T-helper 1 cell treated with Interleukin-12 subunit alpha and Interleukin-12 subunit beta and Interleukin-4 antibody, amounts not matched to agents 30 μg/mL and 1 μg/mL, for 36 hours (primary cell): ENCODE data around the gene CLCN7.

Source experiments
- H3K27ac Mint-ChIP-seq: one replicate; pipeline ENCODE4 v1.8.0; 2021; ENCODE audit warnings: mild to moderate bottlenecking, mixed read lengths
- H3K27me3 Mint-ChIP-seq: one replicate; pipeline ENCODE4 v1.8.0; 2021; ENCODE audit warnings: low read depth, mixed read lengths
- H3K36me3 Mint-ChIP-seq: one replicate; pipeline ENCODE4 v1.8.0; 2021; ENCODE audit warnings: low read depth, mixed read lengths
- H3K4me1 Mint-ChIP-seq: one replicate; pipeline ENCODE4 v1.8.0; 2021; ENCODE audit warnings: low read depth, mixed read lengths
- H3K4me3 Mint-ChIP-seq: one replicate; pipeline ENCODE4 v1.8.0; 2021; ENCODE audit warnings: mild to moderate bottlenecking, moderate library complexity, mixed read lengths
- H3K9me3 Mint-ChIP-seq: one replicate; pipeline ENCODE4 v1.8.0; 2021; ENCODE audit warnings: mixed read lengths

The CLCN7 gene

GRCh38 chr16:1453316-1453715 is 21.5 kb downstream of the CLCN7 start:
- no peaks in the 10 kb centered on the region for H3K9me3 Mint-ChIP-seq
- H3K27me3 Mint-ChIP-seq = no peaks in the 10 kb centered on the region
- no peak overlapping the region for H3K27ac Mint-ChIP-seq
- H3K4me3 Mint-ChIP-seq = no peak overlapping the region
- H3K36me3 Mint-ChIP-seq = no peaks in the 10 kb centered on the region
- no peaks in the 10 kb centered on the region for H3K4me1 Mint-ChIP-seq

- H3K27ac Mint-ChIP-seq = no peak overlapping the region
Measured at GRCh38 chr16:1452530-1452929, 22.3 kb downstream of the CLCN7 start.

DNA sequence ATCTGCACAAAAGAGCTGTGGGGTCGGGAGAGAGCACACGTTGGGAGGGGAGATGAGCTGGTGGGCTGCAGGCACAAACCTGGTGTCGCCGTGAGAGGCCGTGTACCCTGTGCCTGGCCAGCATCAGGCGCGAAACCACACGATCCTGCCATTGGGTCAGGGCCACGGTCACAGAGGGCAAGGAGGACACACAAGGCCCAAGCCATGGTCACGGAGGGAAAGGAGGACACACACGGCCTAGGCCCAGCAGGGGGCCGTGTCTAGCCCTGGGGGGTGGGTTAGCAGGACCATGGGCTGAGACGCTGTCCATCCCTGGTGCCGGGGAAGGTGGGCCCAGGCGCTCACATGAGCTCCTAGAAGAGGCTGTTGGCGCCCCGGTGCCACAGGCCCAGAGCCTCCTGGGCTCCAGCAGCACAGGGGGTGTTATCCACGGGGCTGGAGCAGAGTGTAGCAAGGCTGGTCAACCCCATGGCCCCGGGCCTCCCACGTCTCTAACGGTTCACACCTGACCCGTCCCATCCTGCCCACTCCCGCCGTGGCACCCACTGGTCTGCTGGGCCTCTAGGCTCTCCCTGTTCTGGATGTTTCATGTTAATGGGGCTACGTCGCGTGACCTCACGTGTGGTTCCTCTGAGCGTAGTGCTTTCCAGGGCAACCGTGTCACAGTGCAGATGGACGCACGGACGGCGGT is 23.0 kb downstream of the CLCN7 start:
- H3K27ac Mint-ChIP-seq = no peak overlapping the region
- no peaks in the 10 kb centered on the region for H3K9me3 Mint-ChIP-seq
- H3K4me1 Mint-ChIP-seq = no peaks in the 10 kb centered on the region
- H3K36me3 Mint-ChIP-seq = no peaks in the 10 kb centered on the region
- no peak overlapping the region for H3K4me3 Mint-ChIP-seq
- H3K27me3 Mint-ChIP-seq = no peaks in the 10 kb centered on the region

More at GRCh38 chr16:1452530-1452929, 22.3 kb downstream of the CLCN7 start:
- H3K4me3 Mint-ChIP-seq = no peak overlapping the region
- H3K9me3 Mint-ChIP-seq = no peaks in the 10 kb centered on the region
- no peaks in the 10 kb centered on the region for H3K36me3 Mint-ChIP-seq
- no peaks in the 10 kb centered on the region for H3K27me3 Mint-ChIP-seq
- H3K4me1 Mint-ChIP-seq = no peaks in the 10 kb centered on the region

- no peaks in the 10 kb centered on the region for H3K4me1 Mint-ChIP-seq
- no peak overlapping the region for H3K4me3 Mint-ChIP-seq
- H3K9me3 Mint-ChIP-seq = no peaks in the 10 kb centered on the region
- no peak overlapping the region for H3K27ac Mint-ChIP-seq
- H3K27me3 Mint-ChIP-seq = no peaks in the 10 kb centered on the region
- no peaks in the 10 kb centered on the region for H3K36me3 Mint-ChIP-seq
Measured at GRCh38 chr16:1450841-1451240, 24.0 kb downstream of the CLCN7 start.

DNA sequence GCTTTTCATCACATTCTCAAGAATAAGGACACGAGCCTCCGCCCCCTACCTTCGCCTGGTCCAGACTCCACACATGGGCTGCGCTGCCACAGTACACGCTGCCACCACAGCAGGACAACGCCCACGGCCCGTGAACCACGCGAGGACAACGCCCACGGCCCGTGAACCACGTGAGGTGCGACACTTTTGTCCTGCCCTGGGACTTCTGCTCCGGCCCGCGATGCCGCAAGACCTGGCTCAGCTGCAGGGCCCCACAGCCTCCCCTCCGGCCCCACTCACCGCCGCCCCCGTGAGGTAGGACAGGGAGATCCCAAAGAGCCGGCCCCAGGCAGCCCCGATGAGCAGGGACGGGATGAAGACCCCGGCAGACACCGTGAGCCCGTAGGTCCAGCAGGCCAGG is 24.6 kb downstream of the CLCN7 start:
- H3K9me3 Mint-ChIP-seq = no peaks in the 10 kb centered on the region
- no peaks in the 10 kb centered on the region for H3K27me3 Mint-ChIP-seq
- no peaks in the 10 kb centered on the region for H3K4me1 Mint-ChIP-seq
- no peak overlapping the region for H3K27ac Mint-ChIP-seq
- H3K4me3 Mint-ChIP-seq = no peak overlapping the region
- no peaks in the 10 kb centered on the region for H3K36me3 Mint-ChIP-seq

DNA sequence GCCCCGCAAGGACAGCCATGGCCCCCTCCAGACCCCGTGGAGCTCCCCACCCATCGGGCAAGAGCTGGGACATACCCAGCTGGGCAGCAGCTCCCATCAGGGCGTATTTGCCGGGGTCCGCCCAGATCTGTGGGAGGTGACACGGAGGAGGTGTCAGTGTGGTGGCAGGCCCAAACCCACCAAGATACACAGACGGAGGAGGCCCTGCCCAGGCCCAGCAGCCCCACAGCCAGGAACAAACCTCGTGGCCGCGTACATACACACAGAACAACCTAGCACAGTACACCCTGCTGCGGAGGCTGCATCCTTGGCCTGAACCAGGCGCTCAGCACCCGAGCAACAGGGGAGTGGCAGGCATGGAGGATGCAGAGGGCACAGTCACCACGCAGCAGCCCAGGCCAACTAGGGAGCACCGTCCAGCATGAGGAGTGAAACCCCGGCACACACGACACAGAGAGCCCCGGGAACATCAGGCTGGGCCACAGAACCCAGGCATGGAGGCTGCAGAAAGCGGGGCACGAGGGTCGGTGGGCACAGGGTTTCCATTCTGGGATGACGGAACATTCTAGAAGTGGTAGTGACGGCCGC is 25.5 kb downstream of the CLCN7 start:
- H3K27me3 Mint-ChIP-seq = no peaks in the 10 kb centered on the region
- no peaks in the 10 kb centered on the region for H3K9me3 Mint-ChIP-seq
- no peak overlapping the region for H3K27ac Mint-ChIP-seq
- H3K4me1 Mint-ChIP-seq = no peaks in the 10 kb centered on the region
- H3K4me3 Mint-ChIP-seq = no peak overlapping the region
- no peaks in the 10 kb centered on the region for H3K36me3 Mint-ChIP-seq

- no peaks in the 10 kb centered on the region for H3K9me3 Mint-ChIP-seq
- H3K4me1 Mint-ChIP-seq = no peaks in the 10 kb centered on the region
- H3K4me3 Mint-ChIP-seq = no peak overlapping the region
- no peaks in the 10 kb centered on the region for H3K36me3 Mint-ChIP-seq
- no peak overlapping the region for H3K27ac Mint-ChIP-seq
- no peaks in the 10 kb centered on the region for H3K27me3 Mint-ChIP-seq
Measured at GRCh38 chr16:1448536-1449116, 26.2 kb downstream of the CLCN7 start.

DNA sequence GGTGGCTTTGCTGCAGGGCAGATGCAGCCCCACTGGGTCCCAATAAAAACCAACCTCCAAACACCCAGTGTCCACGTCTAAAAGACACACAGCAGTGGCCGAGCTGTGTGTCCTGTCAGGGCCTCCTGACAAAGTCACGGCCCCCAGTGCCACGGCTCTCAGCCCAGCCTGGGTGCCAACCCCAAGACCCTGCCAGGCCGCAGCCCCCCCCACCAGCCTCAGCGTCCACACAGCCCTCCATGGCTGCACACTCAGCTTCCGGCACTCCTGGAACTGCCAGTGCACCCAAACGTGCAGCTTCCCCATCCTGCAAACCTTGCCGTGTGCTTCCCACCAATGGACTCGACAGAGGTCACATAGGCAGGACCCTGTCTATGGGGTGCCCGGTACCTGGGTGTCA is 26.9 kb downstream of the CLCN7 start:
- no peaks in the 10 kb centered on the region for H3K4me1 Mint-ChIP-seq
- no peaks in the 10 kb centered on the region for H3K36me3 Mint-ChIP-seq

GRCh38 chr16:1446296-1447080 is 28.3 kb downstream of the CLCN7 start:
- no peaks in the 10 kb centered on the region for H3K4me1 Mint-ChIP-seq
- H3K27ac Mint-ChIP-seq = no peak overlapping the region
- H3K36me3 Mint-ChIP-seq = no peaks in the 10 kb centered on the region
- no peaks in the 10 kb centered on the region for H3K27me3 Mint-ChIP-seq
- H3K4me3 Mint-ChIP-seq = no peak overlapping the region
- no peaks in the 10 kb centered on the region for H3K9me3 Mint-ChIP-seq

More for the DNA sequence above, 26.9 kb downstream of the CLCN7 start:
- Mint-ChIP-seq H3K27me3 (no peaks in the 10 kb centered on the region), H3K9me3 (no peaks in the 10 kb centered on the region), H3K27ac (no peak overlapping the region), H3K4me3 (no peak overlapping the region)

- H3K9me3 Mint-ChIP-seq = no peaks in the 10 kb centered on the region
- H3K4me3 Mint-ChIP-seq = no peak overlapping the region
- no peak overlapping the region for H3K27ac Mint-ChIP-seq
- H3K36me3 Mint-ChIP-seq = no peaks in the 10 kb centered on the region
- H3K27me3 Mint-ChIP-seq = no peaks in the 10 kb centered on the region
- no peaks in the 10 kb centered on the region for H3K4me1 Mint-ChIP-seq
Measured at GRCh38 chr16:1445518-1446203, 29.2 kb downstream of the CLCN7 start.

GRCh38 chr16:1444730-1445517 is 29.9 kb downstream of the CLCN7 start:
- H3K27me3 Mint-ChIP-seq = no peaks in the 10 kb centered on the region
- no peak overlapping the region for H3K27ac Mint-ChIP-seq
- H3K36me3 Mint-ChIP-seq = no peaks in the 10 kb centered on the region
- H3K9me3 Mint-ChIP-seq = no peaks in the 10 kb centered on the region
- no peaks in the 10 kb centered on the region for H3K4me1 Mint-ChIP-seq
- H3K4me3 Mint-ChIP-seq = no peak overlapping the region

DNA sequence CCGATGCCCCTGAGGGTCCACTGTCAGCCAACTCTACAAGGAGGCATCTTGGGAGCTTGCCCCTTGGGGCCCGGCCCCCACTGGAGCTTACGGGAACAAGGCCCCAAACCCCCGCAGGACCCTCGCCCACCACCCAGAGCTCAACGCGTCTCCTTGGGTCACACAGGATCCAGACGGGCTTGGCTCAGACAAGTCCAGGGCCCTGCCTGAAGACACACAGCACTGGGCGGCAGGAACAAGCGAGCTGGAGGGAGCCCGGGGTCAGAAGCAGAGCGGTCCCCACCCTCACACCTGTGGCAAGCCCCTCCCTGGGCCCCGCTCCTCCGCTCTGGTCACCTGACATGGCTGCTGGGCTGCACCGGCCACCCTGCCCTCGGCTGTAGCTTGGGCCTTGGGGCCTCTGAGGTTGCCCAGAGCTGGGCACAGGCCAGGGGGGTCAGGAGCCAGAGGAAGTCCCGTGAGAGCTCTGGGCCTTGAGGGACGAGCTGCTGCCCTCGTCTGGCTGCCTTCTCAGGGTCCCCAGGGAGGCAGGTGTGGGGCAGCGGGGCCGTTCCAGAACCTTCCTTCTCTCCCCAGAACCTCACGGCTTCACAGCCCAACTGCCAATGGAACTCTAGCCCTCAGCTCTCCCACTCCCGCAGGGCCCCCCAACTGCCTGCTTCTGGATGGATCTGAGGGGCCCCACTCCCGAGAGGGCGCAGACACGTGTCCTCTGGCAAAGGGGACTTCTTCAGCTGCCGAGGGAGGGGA is 30.7 kb downstream of the CLCN7 start, which contains the start of gene CCDC154:
Gene CCDC154, minus strand, starts transcription at position 577 of the 750 bp plus-strand sequence. Its CDS starts 234 bp downstream, at position 343.
- Mint-ChIP-seq H3K9me3 (no peaks in the 10 kb centered on the region), H3K27ac (no peak within 1 kb of the TSS), H3K36me3 (no peaks in the 10 kb centered on the region), H3K4me3 (no peak within 1 kb of the TSS), H3K27me3 (no peaks in the 10 kb centered on the region), H3K4me1 (no peaks in the 10 kb centered on the region)

- Mint-ChIP-seq H3K27me3 (no peaks in the 10 kb centered on the region), H3K9me3 (no peaks in the 10 kb centered on the region), H3K4me1 (no peaks in the 10 kb centered on the region), H3K4me3 (no peak overlapping the region), H3K36me3 (no peaks in the 10 kb centered on the region), H3K27ac (no peak overlapping the region)
Measured at GRCh38 chr16:1443403-1443973, 31.3 kb downstream of the CLCN7 start.
